Activated gamma-delta T cell treated with anti-CD3 and anti-CD28 coated beads, Interleukin-2, amount 50 U/mL, for 16 hours (primary cell): ENCODE results near the gene GATAD2B.
"Not testable (repeated sequence)": the region's sequence is repeated elsewhere in the genome, so short reads cannot be mapped to it uniquely, and the experiment has no call there.

Source experiments
- DNase-seq: peaks from one replicate; pipeline ENCODE4 v3.0.0-alpha.2; 2020; ENCODE audit warnings: low read depth

The GATAD2B gene

DNA sequence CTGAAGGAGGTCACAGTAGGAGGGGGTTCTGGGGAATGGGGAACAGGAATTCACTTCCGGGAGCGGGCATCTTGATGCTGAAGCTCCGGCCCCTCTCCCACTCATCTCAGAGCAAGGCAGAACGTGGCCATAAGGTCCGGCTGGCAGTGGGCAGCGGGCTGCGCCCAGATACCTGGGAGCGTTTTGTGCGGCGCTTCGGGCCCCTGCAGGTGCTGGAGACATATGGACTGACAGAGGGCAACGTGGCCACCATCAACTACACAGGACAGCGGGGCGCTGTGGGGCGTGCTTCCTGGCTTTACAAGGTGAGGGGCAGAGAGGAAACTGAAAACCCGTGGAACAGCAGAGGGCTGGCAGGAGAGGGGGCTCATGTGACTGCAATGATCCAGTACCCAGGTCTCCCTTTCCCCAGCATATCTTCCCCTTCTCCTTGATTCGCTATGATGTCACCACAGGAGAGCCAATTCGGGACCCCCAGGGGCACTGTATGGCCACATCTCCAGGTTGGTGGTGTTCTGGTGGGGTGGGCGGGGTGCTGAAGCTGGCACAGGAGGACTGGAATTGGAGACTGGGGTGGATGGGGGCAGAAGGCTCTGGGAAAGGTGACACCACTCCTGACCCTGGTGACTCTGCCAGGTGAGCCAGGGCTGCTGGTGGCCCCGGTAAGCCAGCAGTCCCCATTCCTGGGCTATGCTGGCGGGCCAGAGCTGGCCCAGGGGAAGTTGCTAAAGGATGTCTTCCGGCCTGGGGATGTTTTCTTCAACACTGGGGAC is 144.5 kb downstream of the GATAD2B start:
- no peak for DNase-seq

DNA sequence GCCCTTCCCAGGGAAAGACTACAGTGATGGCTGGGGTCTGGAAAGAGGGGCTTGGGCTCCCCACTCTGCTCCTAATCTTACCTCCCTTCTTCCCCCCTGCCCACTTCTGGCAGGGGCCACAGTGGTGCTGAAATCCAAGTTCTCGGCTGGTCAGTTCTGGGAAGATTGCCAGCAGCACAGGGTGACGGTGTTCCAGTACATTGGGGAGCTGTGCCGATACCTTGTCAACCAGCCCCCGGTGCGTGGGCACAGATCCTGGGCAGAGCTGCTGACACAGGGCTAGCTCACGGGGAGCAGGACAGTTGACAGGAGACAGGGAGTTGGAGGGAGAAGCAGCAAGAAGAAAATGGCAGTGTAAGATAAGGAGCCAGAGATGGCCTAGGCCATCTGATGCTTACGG is 145.1 kb downstream of the GATAD2B start:
- no peak for DNase-seq

DNA sequence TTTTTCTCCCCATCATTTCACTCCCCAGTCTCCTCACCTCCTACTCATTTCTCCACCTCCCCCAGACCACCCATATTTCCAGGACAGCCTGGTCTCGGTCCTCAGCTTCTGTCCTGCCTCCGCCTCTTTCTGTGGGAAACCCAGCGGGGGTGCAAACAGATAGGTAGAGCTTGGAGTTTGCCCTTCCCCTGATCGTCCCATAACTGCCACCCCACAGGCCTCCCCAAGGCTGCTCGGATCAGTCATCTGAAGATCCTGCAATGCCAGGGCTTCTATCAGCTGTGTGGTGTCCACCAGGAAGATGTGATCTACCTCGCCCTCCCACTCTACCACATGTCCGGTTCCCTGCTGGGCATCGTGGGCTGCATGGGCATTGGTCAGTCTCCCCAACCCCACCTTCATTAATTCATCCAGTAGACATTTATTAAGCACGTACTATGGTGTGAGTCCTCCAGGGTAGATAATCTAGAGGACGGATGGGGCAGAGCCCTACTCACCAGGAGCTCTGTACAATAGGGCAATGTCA is 145.9 kb downstream of the GATAD2B start:
- DNase-seq = no peak

DNA sequence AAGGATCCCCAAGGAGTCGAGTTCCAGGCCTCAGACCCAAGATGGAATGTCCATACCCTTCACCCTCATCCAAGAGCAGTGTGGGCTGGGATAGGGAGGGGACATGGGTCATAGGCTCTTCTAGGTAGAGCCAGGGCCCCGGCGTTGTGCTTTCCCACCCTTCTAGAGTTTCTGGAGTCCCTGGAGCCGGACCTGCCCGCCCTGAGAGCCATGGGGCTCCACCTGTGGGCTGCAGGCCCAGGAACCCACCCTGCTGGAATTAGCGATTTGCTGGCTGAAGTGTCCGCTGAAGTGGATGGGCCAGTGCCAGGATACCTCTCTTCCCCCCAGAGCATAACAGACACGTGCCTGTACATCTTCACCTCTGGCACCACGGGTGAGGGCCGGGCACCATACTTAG is 146.4 kb downstream of the GATAD2B start:
- DNase-seq = no peak

DNA sequence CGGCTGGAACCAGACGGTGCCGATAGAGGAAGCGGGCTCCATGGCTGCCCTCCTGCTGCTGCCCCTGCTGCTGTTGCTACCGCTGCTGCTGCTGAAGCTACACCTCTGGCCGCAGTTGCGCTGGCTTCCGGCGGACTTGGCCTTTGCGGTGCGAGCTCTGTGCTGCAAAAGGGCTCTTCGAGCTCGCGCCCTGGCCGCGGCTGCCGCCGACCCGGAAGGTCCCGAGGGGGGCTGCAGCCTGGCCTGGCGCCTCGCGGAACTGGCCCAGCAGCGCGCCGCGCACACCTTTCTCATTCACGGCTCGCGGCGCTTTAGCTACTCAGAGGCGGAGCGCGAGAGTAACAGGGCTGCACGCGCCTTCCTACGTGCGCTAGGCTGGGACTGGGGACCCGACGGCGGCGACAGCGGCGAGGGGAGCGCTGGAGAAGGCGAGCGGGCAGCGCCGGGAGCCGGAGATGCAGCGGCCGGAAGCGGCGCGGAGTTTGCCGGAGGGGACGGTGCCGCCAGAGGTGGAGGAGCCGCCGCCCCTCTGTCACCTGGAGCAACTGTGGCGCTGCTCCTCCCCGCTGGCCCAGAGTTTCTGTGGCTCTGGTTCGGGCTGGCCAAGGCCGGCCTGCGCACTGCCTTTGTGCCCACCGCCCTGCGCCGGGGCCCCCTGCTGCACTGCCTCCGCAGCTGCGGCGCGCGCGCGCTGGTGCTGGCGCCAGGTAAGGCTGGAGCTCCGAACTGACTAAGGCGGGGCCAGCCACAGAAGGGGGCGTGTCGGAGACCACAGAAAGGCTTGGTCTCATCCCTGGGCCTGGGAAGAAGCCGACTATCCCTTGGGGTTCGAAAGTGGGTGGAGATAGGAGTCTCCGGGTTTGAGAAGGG is 147.1 kb downstream of the GATAD2B start:
- DNase-seq = peak; percentile 38

DNA sequence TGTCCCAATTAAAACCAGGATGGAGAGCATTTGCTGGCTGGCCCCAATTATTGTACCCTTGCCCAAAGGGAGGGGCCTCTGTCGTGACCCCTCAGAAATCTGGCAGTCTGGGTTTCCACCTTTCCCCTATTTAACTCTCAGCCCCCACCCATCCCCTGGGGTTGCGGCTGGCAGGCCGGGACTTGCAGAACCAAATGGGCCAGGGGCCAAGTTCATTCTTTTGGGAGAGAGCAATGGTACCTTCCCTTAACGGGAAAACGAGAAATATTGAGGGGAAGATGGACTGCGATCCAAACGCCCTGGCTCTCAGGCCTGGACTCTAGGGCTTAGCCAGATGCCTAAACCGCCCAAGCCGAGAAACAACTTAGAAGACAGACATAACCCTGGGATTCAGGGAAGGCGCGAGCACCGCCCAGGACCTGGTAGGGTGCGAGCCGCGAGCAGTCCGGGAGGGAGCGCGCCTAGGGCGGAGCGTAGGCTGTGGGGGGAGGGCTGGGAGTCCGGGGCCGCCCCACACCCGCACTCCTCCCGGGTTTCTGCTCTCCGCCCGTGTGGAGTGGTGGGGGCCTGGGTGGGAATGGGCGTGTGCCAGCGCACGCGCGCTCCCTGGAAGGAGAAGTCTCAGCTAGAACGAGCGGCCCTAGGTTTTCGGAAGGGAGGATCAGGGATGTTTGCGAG is 147.9 kb downstream of the GATAD2B start, which contains the start of gene SLC27A3:
Gene SLC27A3 (plus strand): TSS at position 628 of the 678 bp plus-strand sequence. CDS start 91 bp downstream, outside the sequence.
- DNase-seq = no peak

DNA sequence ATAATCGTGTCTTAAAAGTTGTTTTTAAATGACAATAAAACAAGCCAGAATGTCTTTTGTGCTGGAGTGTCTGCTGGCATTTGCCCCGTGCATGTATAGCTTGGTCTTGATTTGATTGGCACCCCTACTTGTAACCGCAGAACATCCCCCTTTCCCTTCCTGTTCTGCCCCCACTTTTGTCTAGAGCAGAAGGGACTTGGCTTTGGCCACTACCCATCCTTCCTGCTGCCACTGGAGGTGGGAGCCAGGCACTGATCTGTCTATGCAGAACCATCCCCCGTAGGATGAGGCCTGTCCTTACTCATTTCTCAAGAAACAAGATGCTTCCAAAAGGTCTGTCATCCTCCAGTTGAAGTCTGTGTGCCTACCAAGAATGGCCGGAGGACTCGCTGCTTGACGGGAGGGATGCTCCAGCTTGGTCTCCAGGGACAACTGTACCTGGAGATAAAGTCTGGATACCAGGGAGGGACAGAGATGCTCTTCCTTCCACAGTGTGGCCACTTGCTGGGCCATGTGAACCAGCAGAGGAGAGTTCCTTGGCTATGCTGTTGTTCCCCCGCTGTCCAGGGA is 148.7 kb downstream of the GATAD2B start:
- no peak for DNase-seq

DNA sequence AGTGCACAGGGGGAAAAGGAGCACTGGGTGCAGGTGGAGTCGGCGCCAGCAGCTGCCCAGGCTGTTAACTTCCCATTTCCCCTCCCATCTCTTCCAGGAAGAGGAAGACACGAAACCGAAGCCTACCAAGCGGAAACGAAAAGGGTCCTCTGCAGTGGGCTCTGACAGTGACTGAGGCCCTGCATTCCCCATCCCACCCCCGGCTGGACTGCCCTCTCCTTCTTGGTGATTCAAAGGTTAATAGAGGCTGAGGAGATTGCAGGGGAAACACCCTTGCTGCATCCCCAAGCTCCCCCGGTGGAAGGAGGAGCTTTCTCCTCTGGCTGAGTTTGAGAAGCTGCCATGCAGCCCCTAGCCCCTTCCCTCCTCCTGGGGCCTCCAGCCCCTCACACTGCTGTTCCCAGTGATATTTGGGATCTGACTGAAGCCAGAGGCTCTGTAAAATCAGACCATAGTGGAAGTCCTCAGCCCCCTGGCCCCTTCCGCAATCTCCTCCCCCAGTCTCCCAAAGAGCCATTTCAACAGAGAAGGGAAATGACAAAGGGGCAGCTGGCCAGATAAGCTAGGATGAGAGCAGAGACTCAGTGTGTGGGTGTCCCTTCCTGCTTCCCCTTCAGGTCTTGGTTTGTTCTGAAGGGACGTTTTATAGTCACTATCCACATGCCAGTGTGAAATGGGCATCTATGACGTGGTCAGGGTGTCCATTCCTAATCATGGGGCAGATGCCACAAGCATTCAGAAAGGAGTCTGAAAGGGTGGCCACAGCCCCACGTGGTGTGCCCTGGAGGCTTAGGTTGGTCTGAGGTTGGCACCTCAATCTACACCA is 149.5 kb downstream of the GATAD2B start:
- DNase-seq = no peak

DNA sequence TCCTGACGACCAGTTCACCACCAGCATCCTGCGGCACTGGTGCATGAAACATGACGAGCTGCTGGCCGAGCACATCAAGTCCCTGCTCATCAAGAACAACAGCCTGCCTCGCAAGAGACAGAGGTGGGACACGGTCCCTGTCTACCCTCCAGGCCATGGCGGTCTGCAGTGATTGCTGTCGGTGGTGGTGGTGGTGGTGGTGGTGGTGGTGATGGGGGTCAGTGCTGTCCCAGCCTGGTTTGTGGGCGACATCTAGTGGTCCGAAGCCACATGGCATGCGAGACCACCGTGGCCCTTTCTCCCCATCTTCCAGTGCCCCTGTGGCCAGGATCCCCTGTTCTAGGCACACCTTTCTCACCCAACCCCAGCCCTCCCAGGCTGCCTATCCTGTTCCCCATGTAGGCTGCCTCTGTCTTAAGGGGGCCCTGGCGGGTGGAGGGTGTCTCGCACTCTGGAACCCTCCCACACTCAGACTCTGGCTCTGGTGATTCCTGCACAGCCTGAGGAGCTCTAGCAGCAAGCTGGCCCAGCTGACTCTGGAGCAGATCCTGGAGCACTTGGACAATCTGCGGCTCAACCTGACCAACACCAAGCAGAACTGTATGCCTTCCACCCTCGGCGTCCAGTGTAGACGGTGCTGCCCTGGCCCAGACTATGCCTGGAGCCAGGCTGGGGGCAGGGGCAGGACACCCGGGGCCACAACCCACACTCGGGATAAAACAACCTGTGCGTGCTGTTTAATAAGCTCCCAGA is 150.8 kb downstream of the GATAD2B start:
- no peak for DNase-seq

DNA sequence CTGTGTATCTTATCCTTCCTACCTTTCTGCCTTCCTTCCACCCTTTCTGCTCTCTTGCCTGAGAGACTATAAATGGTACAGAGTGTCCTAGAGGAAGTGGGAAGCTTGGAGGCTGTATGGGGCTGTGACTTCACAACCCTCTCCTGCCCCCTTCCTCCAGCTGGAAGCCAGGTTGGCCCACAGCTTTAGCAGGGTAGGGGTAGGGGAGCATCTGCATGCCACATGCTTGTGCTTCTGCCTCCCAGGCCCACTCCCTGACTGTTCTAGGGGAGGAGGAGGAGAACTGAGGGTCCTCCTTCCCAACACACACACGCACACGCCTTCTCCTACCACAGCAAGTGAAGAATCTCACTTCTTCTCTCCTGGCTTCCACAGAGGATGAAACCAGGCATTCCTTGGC is 151.5 kb downstream of the GATAD2B start:
- no peak for DNase-seq

DNA sequence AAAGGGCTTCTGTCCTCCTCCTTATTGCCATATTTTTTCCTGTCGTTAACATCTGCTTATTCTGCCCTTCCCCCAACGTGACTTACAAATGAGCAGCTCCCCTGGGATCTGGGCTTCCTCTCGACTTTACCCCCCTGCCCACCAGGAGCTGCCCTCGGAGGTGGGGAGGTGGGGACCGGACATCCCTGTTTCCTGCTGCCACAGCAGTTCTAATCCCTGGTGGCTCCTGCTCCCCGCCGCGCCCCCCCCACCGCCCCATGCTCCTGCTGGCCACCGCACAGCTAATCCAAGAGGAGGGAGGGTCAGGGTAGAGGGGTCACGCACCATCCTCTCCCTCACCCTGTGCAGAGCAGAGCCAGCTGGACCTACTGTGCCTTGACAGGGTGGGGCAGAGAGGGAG is 152.0 kb downstream of the GATAD2B start:
- no peak for DNase-seq

DNA sequence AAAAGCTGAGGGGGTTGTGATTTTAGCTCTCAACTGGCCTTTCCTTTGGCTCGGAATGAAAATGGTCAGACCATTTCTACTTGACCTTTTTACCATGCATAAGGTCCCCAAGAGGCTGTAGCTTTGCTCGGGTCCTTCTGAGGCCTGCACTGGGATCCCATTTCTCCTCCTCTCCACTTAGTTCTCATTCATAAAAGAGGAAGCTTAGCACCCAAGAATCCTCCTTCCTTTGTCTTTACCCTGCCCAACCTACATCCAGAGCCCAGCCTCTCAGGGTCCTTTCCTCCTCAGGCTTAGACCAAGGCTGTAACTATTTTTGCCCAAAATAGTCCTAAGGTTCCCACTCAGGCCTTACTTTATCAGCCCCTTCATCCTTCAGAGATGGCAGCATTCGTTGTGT is 153.6 kb downstream of the GATAD2B start:
- DNase-seq = no peak

DNA sequence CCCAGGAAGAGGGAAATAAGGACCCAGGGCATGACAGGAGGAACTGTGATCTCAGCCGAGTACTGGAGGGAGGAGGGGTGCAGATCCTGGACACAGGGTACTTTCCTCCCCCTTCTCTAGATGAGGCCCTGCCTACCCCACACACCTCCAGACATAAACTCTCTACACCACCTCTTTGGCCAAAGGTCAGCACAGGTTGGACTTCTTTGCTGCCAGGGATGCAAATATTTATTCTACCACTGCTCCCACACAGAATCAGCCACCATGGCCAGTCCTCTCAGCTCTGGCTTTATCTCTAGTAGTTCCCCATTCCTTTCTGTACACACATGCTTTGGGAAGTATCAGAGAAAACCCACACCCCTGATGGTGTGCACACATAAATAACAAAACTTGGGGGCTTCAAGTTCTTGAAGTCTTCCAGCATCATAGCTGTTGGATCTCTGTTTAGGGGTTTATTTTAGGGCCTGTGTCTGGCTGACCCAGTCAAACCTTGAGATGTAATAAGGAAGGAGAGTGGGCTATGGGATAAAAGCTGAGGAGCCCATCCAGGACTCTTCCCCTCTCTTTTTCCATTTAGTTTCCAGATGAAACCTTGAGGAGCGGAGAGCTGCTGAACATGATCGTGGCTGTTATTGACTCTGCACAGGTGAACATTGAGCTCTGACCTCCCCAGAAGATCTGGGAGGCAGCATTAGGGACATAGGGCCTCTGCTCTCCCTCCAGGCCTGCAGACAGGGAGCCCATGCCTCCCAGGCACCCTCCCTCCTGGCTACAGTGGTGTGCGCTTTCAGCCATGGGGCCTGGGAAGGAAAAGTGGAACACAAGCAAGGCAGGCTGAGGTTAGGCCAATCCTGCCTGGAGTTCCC is 154.2 kb downstream of the GATAD2B start:
- no peak for DNase-seq

DNA sequence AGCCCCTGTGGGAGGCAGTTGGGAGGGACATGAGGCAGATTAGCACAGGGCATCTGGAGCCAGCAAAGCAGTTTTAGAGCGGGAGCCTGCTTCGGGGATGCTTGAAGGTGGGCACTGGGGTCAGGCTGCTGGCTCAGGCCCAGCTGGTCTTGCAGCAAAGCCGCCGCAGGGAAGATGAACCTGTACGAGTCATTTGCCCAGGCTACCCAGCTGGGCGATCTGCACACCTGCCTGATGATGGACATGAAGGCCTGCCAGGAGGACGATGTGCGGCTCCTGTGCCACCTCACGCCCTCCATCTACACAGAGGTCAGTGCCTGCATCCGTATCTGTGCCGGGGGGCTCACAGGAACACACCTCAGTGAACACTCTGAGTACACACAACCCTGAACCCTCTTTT is 155.3 kb downstream of the GATAD2B start:
- DNase-seq = no peak

DNA sequence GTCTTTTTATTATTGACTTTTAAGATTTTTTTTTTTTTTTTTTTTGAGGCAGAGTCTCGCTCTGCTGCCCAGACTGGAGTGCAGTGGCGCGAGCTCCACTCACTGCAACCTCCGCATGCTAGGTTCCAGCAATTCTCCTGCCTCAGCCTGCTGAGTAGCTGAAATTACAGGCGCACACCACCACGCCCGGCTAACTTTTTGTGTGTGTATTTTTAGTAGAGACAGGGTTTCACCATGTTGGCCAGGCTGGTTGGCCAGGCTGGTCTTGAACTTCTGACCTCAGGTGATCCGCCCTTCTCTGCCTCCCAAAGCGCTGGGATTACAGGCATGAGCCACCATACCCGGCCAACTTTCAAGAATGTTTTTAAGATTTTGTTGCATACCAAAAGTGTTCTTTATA is 156.1 kb downstream of the GATAD2B start:
- not testable (repeated sequence) for DNase-seq

DNA sequence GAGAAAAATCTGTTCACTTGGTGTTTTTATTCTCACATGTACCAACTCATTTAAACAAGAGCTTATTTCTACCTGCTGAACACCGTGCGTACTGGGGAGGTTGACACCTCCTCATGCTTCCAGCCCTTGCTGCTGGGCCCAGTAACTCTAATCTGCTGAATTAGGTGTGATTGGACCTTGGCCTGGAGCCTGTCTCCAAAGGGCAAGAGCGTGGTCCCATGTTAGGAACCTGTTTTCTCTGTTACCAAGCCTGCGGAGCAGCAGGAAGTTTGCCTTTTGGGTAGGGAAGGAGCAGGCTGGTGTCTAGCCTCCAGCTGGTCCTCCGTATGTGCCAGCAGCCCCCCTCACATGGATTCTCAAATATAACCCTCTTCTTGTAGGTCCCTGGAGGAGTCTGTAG is 158.5 kb downstream of the GATAD2B start:
- DNase-seq = no peak

DNA sequence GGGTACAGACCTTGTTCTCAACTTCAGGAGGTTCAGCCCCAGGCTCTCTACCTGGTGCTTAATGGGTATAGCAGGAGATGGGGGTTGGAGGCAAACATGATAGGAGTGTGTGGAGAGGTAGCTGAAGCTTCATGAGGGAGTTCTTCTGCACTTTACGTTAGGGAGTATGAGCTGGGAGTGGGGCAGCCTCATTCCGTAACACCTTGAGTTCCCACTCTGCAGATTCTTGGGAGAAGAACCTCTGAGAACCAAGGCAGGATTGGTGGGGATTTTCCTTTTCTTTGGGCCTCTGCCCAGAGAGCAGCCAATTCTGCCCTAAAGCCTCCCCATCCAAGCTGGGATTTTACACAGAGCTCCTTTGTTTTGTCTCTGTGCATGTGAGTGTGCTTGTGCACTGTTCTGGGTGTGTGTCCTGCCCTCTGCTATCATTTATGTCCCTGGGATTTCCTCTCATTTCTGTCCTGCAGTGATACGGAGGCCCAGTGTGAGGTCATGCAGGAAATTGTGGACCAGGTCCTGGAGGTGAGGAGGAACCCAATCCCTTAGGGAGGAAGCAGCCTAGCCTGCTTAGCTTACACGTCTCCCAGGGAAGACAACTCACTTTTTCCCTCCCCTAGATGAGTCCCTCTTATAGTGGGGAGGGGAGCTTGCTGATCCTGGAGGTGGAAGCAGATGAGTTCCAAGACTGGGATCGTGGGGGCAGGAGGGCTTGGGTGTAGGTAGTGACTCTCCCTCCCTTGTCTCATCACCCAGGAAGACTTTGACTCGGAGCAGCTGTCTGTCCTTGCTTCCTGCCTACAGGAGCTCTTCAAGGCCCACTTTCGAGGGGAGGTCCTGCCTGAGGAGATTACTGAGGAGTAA is 159.2 kb downstream of the GATAD2B start:
- no peak for DNase-seq

DNA sequence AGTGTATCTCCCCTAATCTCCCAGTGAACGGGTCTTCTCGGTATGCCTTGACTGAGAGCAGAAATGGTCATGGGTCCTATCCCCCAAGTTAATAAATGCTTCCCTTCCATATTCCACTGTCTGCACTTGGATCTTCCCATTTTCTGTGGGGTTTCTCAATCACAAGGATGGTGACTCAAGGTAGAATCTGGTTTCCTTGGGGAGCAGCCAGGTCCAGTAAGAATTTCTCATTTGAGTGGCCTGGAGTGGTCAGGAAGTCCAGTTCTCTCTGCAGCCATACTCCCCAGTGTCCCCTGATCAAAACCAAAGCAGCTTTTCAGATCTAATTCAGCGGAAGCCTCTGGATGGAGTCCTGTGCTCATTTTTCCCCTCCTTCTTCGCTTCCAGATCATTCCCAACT is 162.3 kb downstream of the GATAD2B start:
- DNase-seq = no peak
